Skeletal muscle tissue (tissue), 4 donors: ENCODE results near the gene OR9Q1. TPM values are rescaled to one million over a fixed set of nuclear protein-coding genes. Genes with fewer than 3 reads are reported as not detected.

Source experiments
- H3K27ac ChIP-seq: one replicate; pipeline ENCODE4 v1.7.0; 2013; ENCODE audit warnings: mild to moderate bottlenecking, low read depth, low read length, inconsistent platforms
- H3K27me3 ChIP-seq, 3 donors: one replicate each; pipeline ENCODE4 v1.7.0; 2013; ENCODE audit warnings: low read length in 3 of 3; ENCODE audit not compliant: control insufficient read depth in 3 of 3, insufficient read depth in 3 of 3
- H3K36me3 ChIP-seq, 3 donors: one replicate each; pipeline ENCODE4 v1.7.0; 2013; ENCODE audit warnings: low read length in 3 of 3; ENCODE audit not compliant: control insufficient read depth in 3 of 3, insufficient read depth in 3 of 3
- H3K4me1 ChIP-seq, 3 donors: one replicate each; pipeline ENCODE4 v1.7.0; 2013; ENCODE audit warnings: low read length in 3 of 3, mild to moderate bottlenecking in 3 of 3; ENCODE audit not compliant: control insufficient read depth in 3 of 3, insufficient read depth in 3 of 3
- H3K4me3 ChIP-seq, 3 donors: one replicate each; pipeline ENCODE4 v1.7.0; 2013; ENCODE audit warnings: low read length in 3 of 3
- H3K9ac ChIP-seq, 3 donors: one replicate each; pipeline ENCODE4 v1.7.0; 2013; ENCODE audit warnings: low read length in 3 of 3, mild to moderate bottlenecking in 3 of 3, moderate library complexity in 2 of 3, low read depth in 1 of 3
- H3K9me3 ChIP-seq, 3 donors: one replicate each; pipeline ENCODE4 v1.7.0; 2013; ENCODE audit warnings: low read length in 3 of 3; ENCODE audit not compliant: control insufficient read depth in 3 of 3
- total RNA-seq: library from RNA; depleted of rRNA; stranded (reverse); fragments of >200 nt; gene quantifications from one replicate; pipeline ENCODE4 v1.2.3, GENCODE V29; 2014
- donor health status: Osteomylitis.

OR9Q1 gene
- not detected for total RNA-seq

- no peaks in the 10 kb centered on the region for H3K9me3 ChIP-seq
- H3K27ac ChIP-seq, result peak within 1 kb of the TSS; percentile 70
- peak within 1 kb of the TSS in 2 of 3 donors; percentile 10 to 23 for H3K4me3 ChIP-seq
- H3K9ac ChIP-seq, result peak within 1 kb of the TSS in 2 of 3 donors; percentile 36 to 66
- H3K36me3 ChIP-seq, result no peaks in the 10 kb centered on the region
- H3K27me3 ChIP-seq, result no peaks in the 10 kb centered on the region
- H3K4me1 ChIP-seq, result peaks cover 17 to 27% (median 18%) of the 10 kb centered on the region in 3 donors
Observed at GRCh38 chr11:58023435-58023931, at the start of gene OR9Q1. Gene OR9Q1 (plus strand): TSS chr11:58023881. CDS start chr11:58179445, 155,564 bp downstream.

GRCh38 chr11:57974132-57974531, 49.5 kb upstream of the OR9Q1 start:
- Histone ChIP-seq H3K27me3 (no peaks in the 10 kb centered on the region), H3K4me1 (no peaks in the 10 kb centered on the region), H3K4me3 (no peak overlapping the region), H3K9ac (no peak overlapping the region), H3K27ac (no peak overlapping the region), H3K36me3 (no peaks in the 10 kb centered on the region), H3K9me3 (no peaks in the 10 kb centered on the region)

- no peaks in the 10 kb centered on the region for H3K27me3 ChIP-seq
- no peaks in the 10 kb centered on the region for H3K9me3 ChIP-seq
- no peaks in the 10 kb centered on the region for H3K4me1 ChIP-seq
- H3K27ac ChIP-seq, result no peak overlapping the region
- H3K9ac ChIP-seq, result peak overlapping the region in 1 of 3 donors; percentile 40
- no peak overlapping the region for H3K4me3 ChIP-seq
- H3K36me3 ChIP-seq, result no peaks in the 10 kb centered on the region
Observed at GRCh38 chr11:57974848-57975601, 48.7 kb upstream of the OR9Q1 start.

GRCh38 chr11:57977709-57978108, 46.0 kb upstream of the OR9Q1 start:
- H3K36me3 ChIP-seq, result no peaks in the 10 kb centered on the region
- H3K4me1 ChIP-seq, result no peaks in the 10 kb centered on the region
- no peak overlapping the region for H3K27ac ChIP-seq
- H3K9me3 ChIP-seq, result no peaks in the 10 kb centered on the region
- H3K27me3 ChIP-seq, result no peaks in the 10 kb centered on the region
- H3K4me3 ChIP-seq, result no peak overlapping the region
- no peak overlapping the region for H3K9ac ChIP-seq

GRCh38 chr11:57978686-57979531, 44.8 kb upstream of the OR9Q1 start:
- no peaks in the 10 kb centered on the region for H3K27me3 ChIP-seq
- no peak overlapping the region for H3K9ac ChIP-seq

GRCh38 chr11:57979532-57980079, 44.1 kb upstream of the OR9Q1 start:
- Histone ChIP-seq H3K27ac (no peak overlapping the region), H3K27me3 (no peaks in the 10 kb centered on the region), H3K4me3 (no peak overlapping the region), H3K4me1 (no peaks in the 10 kb centered on the region), H3K9me3 (no peaks in the 10 kb centered on the region), H3K9ac (no peak overlapping the region), H3K36me3 (no peaks in the 10 kb centered on the region)

More at GRCh38 chr11:57978686-57979531, 44.8 kb upstream of the OR9Q1 start:
- no peaks in the 10 kb centered on the region for H3K9me3 ChIP-seq
- H3K36me3 ChIP-seq, result no peaks in the 10 kb centered on the region
- H3K4me1 ChIP-seq, result no peaks in the 10 kb centered on the region
- H3K27ac ChIP-seq, result no peak overlapping the region
- no peak overlapping the region for H3K4me3 ChIP-seq

- H3K4me1 ChIP-seq, result no peaks in the 10 kb centered on the region
- H3K9me3 ChIP-seq, result no peaks in the 10 kb centered on the region
- H3K4me3 ChIP-seq, result no peak overlapping the region
- H3K9ac ChIP-seq, result no peak overlapping the region
- no peaks in the 10 kb centered on the region for H3K27me3 ChIP-seq
- no peak overlapping the region for H3K27ac ChIP-seq
- no peaks in the 10 kb centered on the region for H3K36me3 ChIP-seq
Observed at GRCh38 chr11:57980201-57980600, 43.5 kb upstream of the OR9Q1 start.

GRCh38 chr11:57981536-57981935, 42.1 kb upstream of the OR9Q1 start:
- no peaks in the 10 kb centered on the region for H3K36me3 ChIP-seq

GRCh38 chr11:57982776-57983175, 40.9 kb upstream of the OR9Q1 start:
- no peak overlapping the region for H3K27ac ChIP-seq
- no peak overlapping the region for H3K4me3 ChIP-seq
- no peaks in the 10 kb centered on the region for H3K9me3 ChIP-seq
- H3K4me1 ChIP-seq, result no peaks in the 10 kb centered on the region
- H3K36me3 ChIP-seq, result no peaks in the 10 kb centered on the region
- no peaks in the 10 kb centered on the region for H3K27me3 ChIP-seq
- no peak overlapping the region for H3K9ac ChIP-seq

More at GRCh38 chr11:57981536-57981935, 42.1 kb upstream of the OR9Q1 start:
- H3K9ac ChIP-seq, result no peak overlapping the region
- no peaks in the 10 kb centered on the region for H3K4me1 ChIP-seq
- H3K4me3 ChIP-seq, result no peak overlapping the region
- no peaks in the 10 kb centered on the region for H3K9me3 ChIP-seq
- no peaks in the 10 kb centered on the region for H3K27me3 ChIP-seq
- H3K27ac ChIP-seq, result no peak overlapping the region
